Left cardiac atrium (tissue), 2 donors: ENCODE data around the gene CTAGE1. TPM values are rescaled to one million over a fixed set of nuclear protein-coding genes. Genes with fewer than 3 reads are reported as not detected.

Experiments used
- total RNA-seq, 2 donors: library from RNA; stranded (reverse); fragmentation: NEBNext Ultra II Directional; extraction: Animal tissue kit (Norgen Biotek cat#: 25700); gene quantifications; one replicate each; pipeline ENCODE4 v1.2.1, GENCODE V29; 2021
- donor health status: DM: no; HTN: yes; CAD: no; lungs with severe emphysema.
- donor health status: DM: yes; HTN: yes; CAD: no.

CTAGE1 gene
- total RNA-seq, 2 donors from 2014 or later: not detected

Other genes starting within 250 kb of the CTAGE1 start
- gene GATA6, start 248.3 kb downstream of the CTAGE1 start, total RNA-seq: 10 to 100 TPM; 43.9 to 59.6 TPM